Keratinocyte (primary cell): ENCODE results near the gene TTYH2. TPM values are rescaled to one million over a fixed set of nuclear protein-coding genes. Genes with fewer than 3 reads are reported as not detected.

ENCODE experiments used
- DNase-seq: peaks from one replicate; pipeline ENCODE4 v3.0.0-alpha.2; 2011; ENCODE audit warnings: low read depth, missing footprints, low spot score
- FAIRE-seq: peaks from 2 replicates; lab custom pipeline; 2011; peaks lifted over from hg19 to GRCh38; lab: Jason Lieb, UNC
- H2AFZ ChIP-seq: 2 replicates; pipeline ENCODE4 v1.6.0; 2012; ENCODE audit warnings: low read length, control low read depth, inconsistent platforms; ENCODE audit not compliant: control insufficient read depth
- H3K27ac ChIP-seq: 2 replicates; pipeline ENCODE4 v1.5.1; 2011; ENCODE audit warnings: low read length; ENCODE audit not compliant: control insufficient read depth, insufficient read depth
- H3K27me3 ChIP-seq: 3 replicates; pipeline ENCODE4 v1.6.0; 2011; ENCODE audit warnings: low read length; ENCODE audit not compliant: control insufficient read depth, insufficient read depth; ENCODE audit errors: extremely low read depth
- H3K36me3 ChIP-seq, 2 experiments: 2 replicates in 1 of 2; 3 replicates in 1 of 2; pipeline ENCODE4 v1.5.1; 2011; ENCODE audit warnings: low read length in 2 of 2, mild to moderate bottlenecking in 1 of 2; ENCODE audit not compliant: control insufficient read depth in 2 of 2, insufficient read depth in 2 of 2; ENCODE audit errors: extremely low read depth in 1 of 2
- H3K4me1 ChIP-seq: 3 replicates; pipeline ENCODE4 v1.5.1; 2011; ENCODE audit warnings: low read length; ENCODE audit not compliant: control insufficient read depth, insufficient read depth; ENCODE audit errors: extremely low read depth
- H3K4me2 ChIP-seq: 3 replicates; pipeline ENCODE4 v1.6.0; 2011; ENCODE audit warnings: low read depth, low read length; ENCODE audit not compliant: control insufficient read depth, insufficient read depth; ENCODE audit errors: extremely low read depth
- H3K4me3 ChIP-seq, 3 experiments: fragments of 200-600 bp in 1 of 3; sonication (generic) in 1 of 3; 2 replicates in 2 of 3; 3 replicates in 1 of 3; pipeline ENCODE4 v1.5.1; 2011 to 2016; ENCODE audit warnings: low read length in 3 of 3, mild to moderate bottlenecking in 3 of 3, control low read depth in 2 of 3, inconsistent platforms in 1 of 3, low read depth in 1 of 3, mixed read lengths in 1 of 3, mixed run types in 1 of 3, moderate library complexity in 1 of 3; ENCODE audit not compliant: control insufficient read depth in 2 of 3, insufficient read depth in 2 of 3; ENCODE audit errors: extremely low read depth in 1 of 3
- H3K79me2 ChIP-seq: 2 replicates; pipeline ENCODE4 v1.6.0; 2012; ENCODE audit warnings: low read length; ENCODE audit not compliant: control insufficient read depth, insufficient read depth
- H3K9ac ChIP-seq: 3 replicates; pipeline ENCODE4 v1.6.0; 2011; ENCODE audit warnings: low read length; ENCODE audit not compliant: control insufficient read depth, insufficient read depth; ENCODE audit errors: extremely low read depth
- H3K9me1 ChIP-seq: 3 replicates; pipeline ENCODE4 v1.6.0; 2011; ENCODE audit warnings: low read length; ENCODE audit not compliant: control insufficient read depth, insufficient read depth; ENCODE audit errors: extremely low read depth
- H3K9me3 ChIP-seq: 2 replicates; pipeline ENCODE4 v1.5.1; 2012; ENCODE audit warnings: low read depth, low read length; ENCODE audit not compliant: control insufficient read depth
- H4K20me1 ChIP-seq: 3 replicates; pipeline ENCODE4 v1.6.0; 2011; ENCODE audit warnings: low read length; ENCODE audit not compliant: control insufficient read depth, insufficient read depth; ENCODE audit errors: extremely low read depth
- CTCF ChIP-seq, 3 experiments: IDR thresholded peaks in 1 of 3; conservative IDR thresholded peaks in 1 of 3; optimal IDR thresholded peaks in 1 of 3; 2 replicates in 2 of 3; 3 replicates in 1 of 3; pipeline versions ENCODE3 to v1.5.1; 2011; ENCODE audit warnings: low read length in 3 of 3, mild to moderate bottlenecking in 3 of 3, moderate library complexity in 2 of 3, control low read depth in 1 of 3, inconsistent platforms in 1 of 3; ENCODE audit not compliant: insufficient read depth in 2 of 3; ENCODE audit errors: extremely low read depth in 1 of 3
- EZH2 ChIP-seq: IDR thresholded peaks from one replicate; pipeline ENCODE4 v1.6.1; 2012; ENCODE audit warnings: inconsistent platforms, mild to moderate bottlenecking, low read length, moderate library complexity
- dilution Hi-C: fragments of 300-500 bp; cut with MboI; formaldehyde crosslinking; loops from one replicate; pipeline ENCODE4 v1.7.0; 2020; ENCODE audit warnings: low sequenced_read_pairs; ENCODE audit not compliant: extremely low pct_ligation_motif_present
- polyA plus RNA-seq, 5 experiments: library from polyadenylated mRNA; depleted of rRNA in 3 of 5; stranded (reverse) in 3 of 5; stranded (forward) in 1 of 5; unstranded in 1 of 5; fragments of >200 nt; gene quantifications; 1 replicate in 1 of 5; 2 replicates in 3 of 5; 3 replicates in 1 of 5; pipeline versions ENCODE4 v1.2.1 to v1.2.3, GENCODE V29; 2011 to 2012; ENCODE audit warnings: missing spikeins in 2 of 5, low read depth in 1 of 5, low replicate concordance in 1 of 5

TTYH2 gene
- polyA plus RNA-seq, 1 donor (not counting 4 experiments of a cell fraction or from before 2014, with no cell fraction given), result 3.7 TPM

GRCh38 chr17:74272731-74273201, 59.4 kb downstream of the TTYH2 start:
- TF ChIP-seq EZH2 (no peak), CTCF (optimal IDR thresholded peaks at IDR 0.05 in 1 of 3, IDR thresholded peaks at IDR 0.05 in 1 of 3, conservative IDR thresholded peaks at IDR 0.05 in 1 of 3; ENCODE audit: extremely low read depth in 1 of 3, insufficient read depth in 2 of 3, low read length in 3 of 3) (no peak)
- H3K9ac ChIP-seq, result no peak overlapping the region
- no peak overlapping the region for H3K4me2 ChIP-seq
- H2AFZ ChIP-seq, result no peak overlapping the region
- H3K79me2 ChIP-seq, result no peaks in the 10 kb centered on the region
- dilution Hi-C loops, result no loop called here
- H3K27me3 ChIP-seq, result peaks cover 41% of the 10 kb centered on the region
- no peak overlapping the region for H3K27ac ChIP-seq
- no peaks in the 10 kb centered on the region for H4K20me1 ChIP-seq
- no peak for DNase-seq
- FAIRE-seq, result no peak
- no peaks in the 10 kb centered on the region for H3K4me1 ChIP-seq
- no peak overlapping the region for H3K4me3 ChIP-seq
- H3K9me3 ChIP-seq, result no peaks in the 10 kb centered on the region
- H3K9me1 ChIP-seq, result no peaks in the 10 kb centered on the region
- H3K36me3 ChIP-seq, result no peaks in the 10 kb centered on the region

GRCh38 chr17:74274060-74274708, 60.8 kb downstream of the TTYH2 start, which contains the start of gene DNAI2:
DNAI2 (plus strand) TSS chr17:74274234; CDS start chr17:74281818, 7,584 bp downstream.
- TF ChIP-seq EZH2, result peak; percentile 86
- no peak for TF ChIP-seq CTCF (optimal IDR thresholded peaks at IDR 0.05 in 1 of 3, IDR thresholded peaks at IDR 0.05 in 1 of 3, conservative IDR thresholded peaks at IDR 0.05 in 1 of 3; ENCODE audit: extremely low read depth in 1 of 3, insufficient read depth in 2 of 3, low read length in 3 of 3)
- DNase-seq, result no peak
- no peaks in the 10 kb centered on the region for H3K36me3 ChIP-seq
- H3K9me3 ChIP-seq, result no peaks in the 10 kb centered on the region
- H3K4me2 ChIP-seq, result no peak within 1 kb of the TSS
- H3K79me2 ChIP-seq, result no peaks in the 10 kb centered on the region
- no peak within 1 kb of the TSS for H3K27ac ChIP-seq
- H3K27me3 ChIP-seq, result peaks cover 41% of the 10 kb centered on the region
- H3K9ac ChIP-seq, result no peak within 1 kb of the TSS
- H4K20me1 ChIP-seq, result no peaks in the 10 kb centered on the region
- no peaks in the 10 kb centered on the region for H3K4me1 ChIP-seq
- no peak for FAIRE-seq
- H2AFZ ChIP-seq, result no peak within 1 kb of the TSS
- H3K4me3 ChIP-seq, result no peak within 1 kb of the TSS
- dilution Hi-C loops, result no loop called here
- no peaks in the 10 kb centered on the region for H3K9me1 ChIP-seq
